ENCODE results near the gene TRPV3.

GRCh38 chr17:3514873-3515272 lies 42.7 kb downstream of the TRPV3 start:
- TF ChIP-seq CTCF (IDR thresholded peaks at IDR 0.05; ENCODE audit: low read depth, low read length) (no peak), EZH2phosphoT487 (IDR thresholded peaks at IDR 0.05; ENCODE audit: low read depth) (no peak)

Measured in OCI-LY3 (cell line).